Measurements from ENCODE around the gene PSD4.

Gene PSD4

DNA sequence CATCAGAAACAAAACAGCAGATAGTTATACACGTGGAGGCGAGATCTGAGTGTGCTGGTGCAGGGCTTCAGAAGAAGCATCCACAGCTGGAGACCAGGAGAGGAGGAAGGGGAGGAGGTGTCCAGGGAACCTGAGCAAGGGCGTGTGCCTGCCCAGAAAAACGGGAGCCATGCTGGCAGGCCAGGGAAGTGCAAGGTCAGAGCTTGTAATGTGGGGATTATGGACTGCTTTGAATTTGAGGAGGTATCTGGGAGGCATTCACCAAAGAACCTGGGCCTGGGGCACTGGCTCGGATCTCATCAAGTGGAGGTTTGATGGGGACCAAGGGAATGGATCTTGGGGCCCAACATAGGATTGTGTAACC is 12.6 kb downstream of the PSD4 start:
- no peak for DNase-seq

GRCh38 chr2:113187771-113188170 is 14.0 kb downstream of the PSD4 start:
- DNase-seq, result no peak

- DNase-seq, result no peak
Measured at GRCh38 chr2:113190871-113191270, 17.1 kb downstream of the PSD4 start.

DNA sequence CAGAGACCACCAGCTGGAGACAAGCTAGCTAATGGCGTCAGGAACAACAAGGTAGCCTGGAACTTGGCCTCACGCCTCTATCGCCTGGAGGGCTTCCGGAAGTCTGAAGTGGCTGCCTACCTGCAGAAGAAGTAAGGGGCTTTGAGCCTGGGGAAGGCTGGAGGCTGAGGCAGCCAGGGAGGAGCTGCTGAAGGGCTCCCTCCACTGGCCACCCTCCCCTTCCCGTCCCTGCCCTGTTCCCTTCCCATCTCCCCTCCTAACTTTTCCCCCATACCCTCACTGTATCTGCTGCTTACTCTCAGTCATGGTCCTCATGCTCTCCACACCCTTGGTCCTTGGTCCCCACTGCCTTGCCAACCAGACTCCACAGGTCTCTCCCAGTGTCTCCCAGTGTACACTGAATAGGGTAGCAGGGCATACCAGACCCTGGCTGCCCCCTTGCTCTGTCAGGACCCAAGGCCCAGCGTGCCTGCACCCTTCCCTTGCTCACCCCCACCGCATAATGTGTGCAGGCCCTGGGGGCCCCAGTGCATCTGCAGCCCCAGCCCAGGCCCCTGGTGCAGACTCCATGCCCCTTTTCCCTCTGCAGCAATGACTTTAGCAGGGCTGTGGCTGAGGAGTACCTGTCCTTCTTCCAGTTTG is 18.8 kb downstream of the PSD4 start:
- DNase-seq, result no peak

GRCh38 chr2:113195923-113196501 is 22.2 kb downstream of the PSD4 start:
- no peak for DNase-seq

DNA sequence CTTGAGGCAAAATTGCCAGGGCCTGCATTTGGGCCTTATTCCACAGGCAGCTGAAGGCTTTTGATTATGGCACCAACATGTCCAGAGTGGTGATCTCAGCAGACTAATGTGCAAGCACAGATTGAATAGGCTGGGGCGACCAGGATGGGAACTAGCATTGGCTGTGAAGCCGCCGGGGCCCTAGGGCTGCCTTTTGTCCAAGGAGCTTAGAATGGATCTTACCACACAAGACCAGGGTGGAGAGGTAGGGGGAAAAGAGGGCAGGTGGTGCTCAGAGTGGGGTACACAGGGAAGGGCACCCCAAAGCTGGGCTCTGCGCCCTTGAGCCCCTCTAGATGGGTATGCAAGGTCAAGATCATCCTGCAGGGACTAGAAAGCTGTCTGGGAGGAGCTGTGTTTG is 23.1 kb downstream of the PSD4 start:
- no peak for DNase-seq

DNA sequence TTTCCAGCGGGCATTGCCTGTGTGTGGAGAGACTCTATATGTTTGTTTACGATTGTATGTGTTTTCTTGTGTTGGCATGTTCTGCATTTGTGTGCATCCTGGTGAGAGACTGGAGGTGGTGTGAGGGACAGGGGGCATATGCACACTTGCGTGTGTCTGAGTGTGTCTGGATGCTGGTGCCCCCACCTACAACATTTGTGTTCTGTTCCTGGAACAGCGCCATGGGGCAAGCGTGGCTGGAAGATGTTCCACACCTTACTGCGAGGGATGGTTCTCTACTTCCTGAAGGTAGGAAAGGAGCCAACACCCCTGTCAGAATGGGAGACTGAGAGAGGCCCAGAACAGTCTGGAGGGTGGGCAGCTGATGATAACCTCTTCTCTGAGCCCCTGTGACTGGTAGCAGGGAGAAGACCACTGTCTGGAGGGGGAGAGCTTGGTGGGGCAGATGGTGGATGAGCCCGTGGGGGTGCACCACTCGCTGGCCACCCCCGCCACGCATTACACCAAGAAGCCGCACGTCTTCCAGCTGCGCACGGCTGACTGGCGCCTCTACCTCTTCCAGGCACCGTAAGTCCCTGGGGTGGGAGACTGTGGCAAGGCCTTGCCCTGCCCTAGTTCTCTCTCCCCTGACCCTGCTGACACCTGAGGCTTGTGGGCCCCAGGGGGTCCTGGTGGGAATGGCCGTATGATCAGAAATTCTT is 23.7 kb downstream of the PSD4 start:
- DNase-seq, result no peak

DNA sequence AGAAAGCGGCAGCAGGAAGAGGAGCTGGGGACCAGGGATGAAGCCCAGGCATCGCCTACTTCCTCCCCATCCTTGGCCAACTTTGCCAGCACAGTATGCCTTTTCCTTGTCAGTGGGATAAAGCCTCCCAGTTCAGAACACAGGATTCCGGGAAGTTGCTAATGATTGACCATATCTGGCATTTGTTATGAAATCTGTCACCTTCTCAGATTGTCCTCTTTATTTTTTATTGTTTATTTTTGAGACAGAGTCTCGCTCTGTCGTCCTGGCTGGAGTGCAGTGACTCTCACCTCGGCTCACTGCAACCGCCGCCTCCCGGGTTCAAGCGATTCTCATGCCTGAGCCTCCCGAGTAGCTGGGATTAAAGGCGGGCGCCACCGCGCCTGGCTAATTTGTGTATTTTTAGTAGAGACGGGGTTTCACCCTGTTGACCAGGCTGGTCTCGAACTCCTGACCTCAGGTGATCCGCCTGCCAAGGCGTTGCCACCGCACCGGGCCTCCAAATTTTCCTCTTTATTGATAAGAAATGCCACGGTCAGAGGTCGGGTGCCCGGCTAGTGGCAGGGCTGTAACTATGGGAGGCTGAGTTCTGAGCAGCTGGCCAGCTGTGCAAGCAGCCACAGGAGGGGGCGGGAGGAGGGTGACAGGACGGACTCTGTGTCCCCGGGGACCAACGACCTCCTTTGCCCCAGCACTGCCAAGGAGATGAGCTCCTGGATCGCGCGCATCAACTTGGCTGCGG is 24.4 kb downstream of the PSD4 start:
- DNase-seq, result no peak

DNA sequence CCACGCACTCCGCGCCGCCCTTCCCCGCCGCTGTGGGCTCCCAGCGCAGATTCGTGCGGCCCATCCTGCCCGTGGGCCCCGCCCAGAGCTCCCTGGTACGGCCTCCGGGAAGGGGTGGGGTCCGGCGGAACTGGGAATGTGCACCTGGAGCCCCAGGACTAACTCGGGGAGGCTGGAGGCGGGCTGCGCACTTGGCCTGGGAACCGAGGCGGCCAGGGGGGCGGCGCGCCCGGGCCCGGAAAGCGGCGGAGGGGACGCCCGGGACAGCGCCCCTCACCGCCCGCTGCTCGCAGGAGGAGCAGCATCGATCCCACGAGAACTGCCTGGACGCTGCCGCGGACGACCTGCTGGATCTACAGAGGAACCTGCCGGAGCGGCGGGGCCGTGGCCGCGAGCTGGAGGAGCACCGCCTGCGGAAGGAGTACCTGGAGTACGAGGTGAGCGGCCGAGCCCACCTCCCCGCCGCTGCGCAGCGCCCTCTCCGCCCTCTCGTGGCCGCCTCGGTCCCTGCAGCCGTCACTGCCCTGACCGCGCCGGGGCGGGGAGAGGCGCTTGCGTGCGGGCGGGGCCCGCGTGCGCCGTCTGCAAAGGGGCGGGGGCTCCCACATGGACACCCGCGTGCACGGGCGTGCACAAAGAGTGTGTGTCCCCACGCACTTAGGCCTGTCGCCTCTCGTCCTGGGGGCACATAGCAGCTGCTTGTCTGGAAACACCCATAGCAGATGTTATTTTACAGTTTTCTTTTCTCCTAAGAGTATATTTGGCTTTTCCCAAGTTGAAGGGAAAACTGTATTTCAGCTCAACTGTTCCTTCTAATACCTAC is 25.2 kb downstream of the PSD4 start:
- DNase-seq, result peak; percentile 70

DNA sequence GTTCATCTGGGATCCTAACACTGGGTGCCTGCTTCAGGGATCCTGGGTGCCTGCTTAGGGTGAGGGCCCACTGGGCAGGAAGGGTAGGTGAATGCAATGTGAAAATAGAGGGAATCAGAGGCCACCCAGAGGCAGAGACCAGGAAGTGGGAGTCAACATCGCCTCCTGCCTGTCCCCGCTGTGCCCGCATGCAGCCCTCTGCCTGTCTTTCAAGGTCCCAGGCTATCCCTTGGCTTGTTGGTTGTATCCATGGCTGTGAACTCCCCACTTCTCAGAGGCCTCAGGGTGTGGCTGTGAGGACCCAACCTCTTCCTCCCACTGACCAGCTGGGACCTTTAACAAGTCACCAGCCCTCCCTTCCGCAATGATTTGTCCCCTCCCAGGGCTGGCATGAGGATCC is 26.5 kb downstream of the PSD4 start:
- no peak for DNase-seq

DNA sequence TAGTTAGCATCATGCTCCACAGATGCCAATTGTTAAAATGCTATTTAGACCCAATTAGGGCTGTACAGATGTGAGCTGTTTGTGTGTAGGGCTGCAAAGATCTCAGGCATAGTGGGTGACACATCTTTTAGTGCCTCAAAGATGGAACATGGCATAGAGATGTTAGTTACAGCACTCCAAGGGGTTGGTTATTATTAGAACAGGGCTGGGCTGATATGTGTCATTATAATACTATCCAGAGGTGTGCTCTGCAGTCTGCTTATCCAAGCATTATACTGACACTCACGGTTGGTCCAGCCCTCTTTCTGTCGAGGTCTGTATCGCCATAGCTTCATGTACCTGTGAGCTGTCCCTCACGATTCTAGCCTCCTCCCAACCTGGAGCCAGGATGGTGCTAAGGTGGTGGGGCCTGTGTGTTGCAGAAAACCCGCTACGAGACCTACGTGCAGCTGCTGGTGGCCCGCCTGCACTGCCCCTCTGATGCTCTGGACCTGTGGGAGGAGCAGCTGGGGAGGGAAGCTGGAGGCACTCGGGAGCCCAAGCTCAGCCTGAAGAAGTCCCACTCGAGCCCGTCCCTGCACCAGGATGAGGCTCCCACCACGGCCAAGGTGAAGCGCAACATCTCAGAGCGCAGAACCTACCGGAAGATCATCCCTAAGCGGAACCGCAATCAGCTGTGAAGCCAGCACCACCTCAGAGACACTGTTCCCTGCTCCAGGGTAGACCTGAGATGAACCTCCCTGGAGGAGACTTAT is 27.1 kb downstream of the PSD4 start:
- no peak for DNase-seq

DNA sequence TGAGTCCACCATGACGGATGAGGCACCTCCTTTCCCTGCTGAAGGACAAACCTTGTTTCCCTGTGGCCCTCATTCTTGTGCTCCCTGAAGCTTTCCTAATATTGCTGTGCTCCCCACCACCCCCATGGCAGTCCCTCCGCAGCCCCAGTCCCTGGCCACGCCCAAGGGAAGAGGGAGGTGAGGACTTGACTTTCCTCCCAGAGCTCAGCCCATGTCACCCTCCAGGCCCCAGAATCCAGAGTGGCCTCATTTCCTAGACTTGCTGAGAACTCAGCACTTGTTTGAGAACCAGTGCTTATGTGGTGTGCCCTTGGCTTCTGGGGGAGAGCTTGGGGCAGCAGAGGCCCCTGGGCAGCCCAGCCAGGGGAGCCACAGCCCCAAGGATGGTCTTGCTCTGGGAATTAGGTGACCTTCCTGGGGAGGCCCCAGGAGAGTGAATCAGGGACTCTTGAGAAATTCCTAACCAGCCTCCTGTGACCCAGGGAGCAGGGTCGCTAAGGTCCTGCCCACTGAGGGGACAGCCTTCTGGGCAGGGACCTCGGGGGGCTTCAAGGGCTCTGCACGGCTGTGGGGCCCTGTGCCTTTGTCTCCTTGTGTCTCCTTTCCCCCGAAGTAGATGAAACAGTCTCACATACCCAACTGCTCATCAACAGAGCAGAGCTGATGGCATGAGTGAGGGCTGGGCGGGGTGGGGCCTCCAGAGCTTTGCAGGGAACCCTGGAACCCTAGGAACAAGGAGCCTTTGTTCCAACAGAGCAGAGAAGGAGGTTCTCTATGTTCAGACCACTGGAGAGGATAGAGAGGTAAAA is 27.9 kb downstream of the PSD4 start:
- no peak for DNase-seq

GRCh38 chr2:113202305-113203216 is 28.8 kb downstream of the PSD4 start:
- no peak for DNase-seq

- no peak for DNase-seq
Measured at GRCh38 chr2:113203217-113203530, 29.4 kb downstream of the PSD4 start.

DNA sequence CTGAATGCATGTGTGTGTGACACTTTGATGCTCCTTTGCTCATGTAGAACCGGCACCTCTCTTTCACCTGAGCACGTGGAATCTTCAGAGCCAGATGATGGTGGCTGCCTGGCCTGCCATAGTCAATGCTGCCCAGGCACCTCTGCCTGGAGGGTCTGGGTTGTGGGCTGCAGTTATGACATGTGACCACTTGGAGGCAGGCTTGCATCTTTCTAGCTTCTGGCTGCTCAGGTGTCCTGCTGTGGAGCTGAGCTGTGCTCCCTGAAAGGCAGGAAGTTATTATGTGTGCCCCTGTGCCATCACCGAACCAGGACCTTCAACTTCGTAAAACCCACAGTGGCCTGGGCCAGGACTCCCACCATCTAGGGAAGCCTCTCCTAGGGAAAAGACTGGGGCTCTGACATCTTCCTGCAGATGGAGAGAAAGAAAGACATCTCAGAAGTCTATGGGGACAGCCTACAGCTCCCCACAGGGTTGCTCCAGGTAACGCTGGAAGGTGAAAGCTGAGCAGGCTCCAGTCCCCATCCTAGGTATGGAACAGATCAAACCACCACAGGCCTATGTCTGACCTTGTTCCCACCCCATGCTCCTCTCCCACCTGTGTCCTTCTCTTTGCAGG is 30.2 kb downstream of the PSD4 start:
- DNase-seq, result peak; percentile 69

DNA sequence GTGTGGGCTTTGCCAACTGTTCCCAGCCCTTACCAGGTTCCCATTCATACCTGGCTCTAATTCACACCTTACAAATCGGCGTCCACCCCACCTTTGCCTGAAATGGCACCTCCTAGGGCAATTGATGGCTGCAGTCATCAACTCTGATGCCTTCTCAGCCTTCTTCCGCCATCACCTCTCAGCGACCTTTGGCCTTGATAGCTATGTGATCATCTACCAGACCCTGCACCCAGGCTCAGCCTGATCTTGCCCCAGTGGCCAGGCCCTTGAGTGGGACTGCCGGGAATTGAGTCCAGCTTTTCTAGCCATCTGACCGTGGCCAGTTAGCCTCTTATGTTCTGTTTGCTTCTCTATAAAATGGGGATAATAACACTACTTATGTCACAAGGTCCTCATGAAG is 32.5 kb downstream of the PSD4 start:
- DNase-seq, result no peak

- no peak for DNase-seq
Measured at GRCh38 chr2:113207021-113207420, 33.2 kb downstream of the PSD4 start.

GRCh38 chr2:113208396-113208795 is 34.6 kb downstream of the PSD4 start:
- DNase-seq, result no peak

GRCh38 chr2:113209011-113209645 is 35.4 kb downstream of the PSD4 start:
- DNase-seq, result no peak

Measured in activated T-cell treated with anti-CD3 and anti-CD28 coated beads for 4 hours (primary cell).